ENCODE results near the gene ATP6V1G3. TPM values are rescaled to one million over a fixed set of nuclear protein-coding genes. Genes with fewer than 3 reads are reported as not detected.
"Not testable (repeated sequence)": the region's sequence is repeated elsewhere in the genome, so short reads cannot be mapped to it uniquely, and the experiment has no call there.

ATP6V1G3 gene
- polyA plus RNA-seq, 3 donors, result not detected

GRCh38 chr1:198584163-198584562 is 43.7 kb upstream of the ATP6V1G3 start:
- Histone ChIP-seq H3K9me3 (replicated peaks in 1 of 2; ENCODE audit: control insufficient read depth in 1 of 2, insufficient read depth in 1 of 2, low read length in 2 of 2) (peaks cover 19 to 27% of the 10 kb centered on the region in 2 donors), H2AFZ (ENCODE audit: insufficient read depth, low read depth, low read length, poor library complexity, severe bottlenecking) (no peak overlapping the region), H3K27ac (ENCODE audit: low read depth in 1 of 2, low read length in 2 of 2) (no peak overlapping the region), H3K4me1 (ENCODE audit: control insufficient read depth in 1 of 2, insufficient read depth in 2 of 2, low read length in 2 of 2) (no peaks in the 10 kb centered on the region), H3K4me2 (replicated peaks; ENCODE audit: extremely low read depth, low read length, poor library complexity, severe bottlenecking) (no peak overlapping the region), H3K36me3 (replicated peaks in 1 of 2; ENCODE audit: control insufficient read depth in 1 of 2, insufficient read depth in 2 of 2, low read length in 2 of 2) (no peaks in the 10 kb centered on the region), H3K9ac (ENCODE audit: insufficient read depth, low read length, poor library complexity, severe bottlenecking) (no peak overlapping the region), H3K4me3 (replicated peaks in 1 of 3; ENCODE audit: low read depth in 2 of 3, low read length in 3 of 3) (no peak overlapping the region), H4K20me1 (ENCODE audit: insufficient read depth, low read length) (no peaks in the 10 kb centered on the region), H3K79me2 (ENCODE audit: insufficient read depth, low read length) (no peaks in the 10 kb centered on the region), H3K27me3 (ENCODE audit: control insufficient read depth in 2 of 2, insufficient read depth in 2 of 2, low read length in 2 of 2) (no peaks in the 10 kb centered on the region)
- Mint-ChIP-seq H3K27me3 (ENCODE audit: low read depth in 3 of 3) (no peaks in the 10 kb centered on the region), H3K4me1 (no peaks in the 10 kb centered on the region), H3K4me3 (no peak overlapping the region), H3K36me3 (peaks cover 3 to 10% of the 10 kb centered on the region in 2 donors), H3K9me3 (peaks cover 14 to 45% (median 34%) of the 10 kb centered on the region in 7 donors), H3K27ac (no peak overlapping the region)
- no peak for TF ChIP-seq CTCF (IDR thresholded peaks at IDR 0.05)
- intact Hi-C loops (cut with micrococcal nuclease), result no loop called here
- DNase-seq, result no peak
- 98% methylated on average over 9 of the region's 26 CpGs for WGBS (ENCODE audit: insufficient coverage)

- H3K9me3 ChIP-seq (replicated peaks in 1 of 2; ENCODE audit: control insufficient read depth in 1 of 2, insufficient read depth in 1 of 2, low read length in 2 of 2), result peaks cover 13 to 27% of the 10 kb centered on the region in 2 donors
- peaks cover 13 to 38% (median 30%) of the 10 kb centered on the region in 7 donors for H3K9me3 Mint-ChIP-seq
- DNase-seq; H2AFZ ChIP-seq (ENCODE audit: insufficient read depth, low read depth, low read length, poor library complexity, severe bottlenecking); H3K27ac Mint-ChIP-seq; H3K27me3 Mint-ChIP-seq (ENCODE audit: low read depth in 3 of 3); H3K27ac ChIP-seq (ENCODE audit: low read depth in 1 of 2, low read length in 2 of 2); H3K4me3 Mint-ChIP-seq; H3K36me3 Mint-ChIP-seq; H3K4me3 ChIP-seq (replicated peaks in 1 of 3; ENCODE audit: low read depth in 2 of 3, low read length in 3 of 3); H3K79me2 ChIP-seq (ENCODE audit: insufficient read depth, low read length); H3K4me2 ChIP-seq (replicated peaks; ENCODE audit: extremely low read depth, low read length, poor library complexity, severe bottlenecking); H3K9ac ChIP-seq (ENCODE audit: insufficient read depth, low read length, poor library complexity, severe bottlenecking); H4K20me1 ChIP-seq (ENCODE audit: insufficient read depth, low read length); H3K4me1 Mint-ChIP-seq; H3K4me1 ChIP-seq (ENCODE audit: control insufficient read depth in 1 of 2, insufficient read depth in 2 of 2, low read length in 2 of 2); H3K36me3 ChIP-seq (replicated peaks in 1 of 2; ENCODE audit: control insufficient read depth in 1 of 2, insufficient read depth in 2 of 2, low read length in 2 of 2); intact Hi-C loops (cut with micrococcal nuclease); H3K27me3 ChIP-seq (ENCODE audit: control insufficient read depth in 2 of 2, insufficient read depth in 2 of 2, low read length in 2 of 2): not testable (repeated sequence)
- no CpG with 5 or more reads among the region's 5 CpGs for WGBS (ENCODE audit: insufficient coverage)
These were observed 42.8 kb upstream of the ATP6V1G3 start for GRCh38 chr1:198583209-198583802.

Measured in CD14-positive monocyte (primary cell).